ENCODE results near the gene RPRML.

The RPRML gene

DNA sequence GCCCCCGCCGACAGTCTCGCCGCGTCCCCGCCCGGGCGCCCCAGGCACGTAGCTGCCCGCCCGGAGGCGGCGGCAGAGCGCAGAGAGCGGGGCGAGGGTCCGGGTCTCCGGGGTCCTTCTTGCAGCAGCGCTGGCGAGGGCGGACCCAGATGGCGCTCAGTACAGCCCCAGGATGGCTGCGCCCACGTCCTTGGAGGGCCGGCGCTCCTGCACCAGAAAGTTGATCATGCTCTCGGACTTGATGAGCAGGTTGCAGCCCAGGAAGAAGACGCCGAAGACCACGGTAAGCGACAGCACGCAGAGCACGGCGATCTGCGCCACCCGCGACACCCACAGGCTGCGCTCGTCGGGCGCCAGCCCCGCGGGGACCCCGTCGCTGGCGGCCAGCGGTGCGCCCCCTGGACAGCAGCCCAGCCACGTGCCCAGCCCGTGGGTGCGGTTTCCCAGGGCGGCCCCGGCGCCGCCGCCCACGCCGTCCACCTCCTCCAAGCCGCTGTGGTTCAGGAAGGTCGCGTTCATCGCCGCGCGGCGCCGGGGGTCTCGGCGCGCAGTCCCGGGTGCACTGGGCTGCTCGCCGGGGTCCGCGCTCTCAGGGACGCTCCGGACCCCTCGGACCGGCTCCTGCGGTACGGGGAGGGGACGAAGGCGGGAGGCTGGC is 435 bp downstream of the RPRML start:
- TF ChIP-seq EZH2phosphoT487 (IDR thresholded peaks at IDR 0.05; ENCODE audit: low read length) (no peak), EZH2 (optimal IDR thresholded peaks at IDR 0.05; ENCODE audit: low read depth, low read length) (no peak)
- TF ChIP-seq, protein P1, sequence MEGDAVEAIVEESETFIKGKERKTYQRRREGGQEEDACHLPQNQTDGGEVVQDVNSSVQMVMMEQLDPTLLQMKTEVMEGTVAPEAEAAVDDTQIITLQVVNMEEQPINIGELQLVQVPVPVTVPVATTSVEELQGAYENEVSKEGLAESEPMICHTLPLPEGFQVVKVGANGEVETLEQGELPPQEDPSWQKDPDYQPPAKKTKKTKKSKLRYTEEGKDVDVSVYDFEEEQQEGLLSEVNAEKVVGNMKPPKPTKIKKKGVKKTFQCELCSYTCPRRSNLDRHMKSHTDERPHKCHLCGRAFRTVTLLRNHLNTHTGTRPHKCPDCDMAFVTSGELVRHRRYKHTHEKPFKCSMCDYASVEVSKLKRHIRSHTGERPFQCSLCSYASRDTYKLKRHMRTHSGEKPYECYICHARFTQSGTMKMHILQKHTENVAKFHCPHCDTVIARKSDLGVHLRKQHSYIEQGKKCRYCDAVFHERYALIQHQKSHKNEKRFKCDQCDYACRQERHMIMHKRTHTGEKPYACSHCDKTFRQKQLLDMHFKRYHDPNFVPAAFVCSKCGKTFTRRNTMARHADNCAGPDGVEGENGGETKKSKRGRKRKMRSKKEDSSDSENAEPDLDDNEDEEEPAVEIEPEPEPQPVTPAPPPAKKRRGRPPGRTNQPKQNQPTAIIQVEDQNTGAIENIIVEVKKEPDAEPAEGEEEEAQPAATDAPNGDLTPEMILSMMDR (IDR thresholded peaks at IDR 0.05; ENCODE audit: low read length): no peak
- no peaks in the 10 kb centered on the region for H3K9me3 ChIP-seq (replicated peaks; ENCODE audit: insufficient read depth, low read length)
- H3K9ac ChIP-seq (ENCODE audit: low read length): no peak overlapping the region
- peak overlapping the region; percentile 39; the same call in 1 of the 2 replicates for H2AFZ ChIP-seq (ENCODE audit: low read length)
- peak overlapping the region; percentile 60 for H3K4me3 ChIP-seq (ENCODE audit: low read length)
- DNase-seq: no peak
- no peaks in the 10 kb centered on the region for H3K79me2 ChIP-seq (ENCODE audit: low read length)
- H3K27ac ChIP-seq (ENCODE audit: low read length): no peak overlapping the region
- no peaks in the 10 kb centered on the region for H4K20me1 ChIP-seq (ENCODE audit: insufficient read depth, low read length)
- no peaks in the 10 kb centered on the region for H3K4me1 ChIP-seq (ENCODE audit: low read length)
- H3K27me3 ChIP-seq (replicated peaks; ENCODE audit: insufficient read depth, low read length): peaks cover 17% of the 10 kb centered on the region
- no peaks in the 10 kb centered on the region for H3K9me2 ChIP-seq (replicated peaks; ENCODE audit: insufficient read depth, low read length)
- no peaks in the 10 kb centered on the region for H3K36me3 ChIP-seq (replicated peaks; ENCODE audit: insufficient read depth, low read length)
- H3K4me2 ChIP-seq (ENCODE audit: low read depth, low read length): peak overlapping the region; percentile 89
- no peaks in the 10 kb centered on the region for H3F3A ChIP-seq (ENCODE audit: insufficient read depth, low read length)

DNA sequence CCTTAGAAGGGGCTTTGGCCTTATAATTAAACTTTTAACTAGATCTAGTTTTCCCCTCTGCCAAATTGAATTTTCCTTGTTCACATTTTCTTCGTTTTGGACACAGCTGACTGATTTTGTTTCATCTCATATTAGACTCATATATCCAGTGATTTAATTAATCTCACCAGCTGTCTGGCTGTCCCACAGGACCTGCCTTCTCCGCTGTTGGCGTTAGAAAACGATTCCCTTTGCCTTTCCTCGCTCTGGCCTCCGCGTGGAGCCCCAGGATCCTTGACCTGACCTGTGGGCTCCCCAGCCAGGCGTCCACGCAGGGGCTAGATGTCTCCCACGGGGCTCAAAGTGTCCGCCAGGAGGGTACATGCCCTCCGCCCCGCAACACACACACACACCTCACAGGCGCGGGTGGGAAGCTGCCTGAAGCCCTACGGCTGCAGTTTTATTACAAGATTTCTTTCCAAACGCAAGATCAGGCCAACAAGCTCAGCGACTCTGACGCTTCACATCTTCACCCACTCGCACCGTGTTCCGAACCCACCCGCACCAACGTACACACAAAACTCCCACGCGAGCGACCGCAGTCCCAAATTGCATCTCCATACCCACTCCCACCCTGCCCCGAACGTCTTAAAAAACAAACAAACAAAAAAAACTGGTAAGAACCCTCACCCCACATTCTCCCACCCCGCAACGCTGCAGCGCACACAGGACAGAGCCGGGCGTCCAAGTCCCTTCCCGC is 1.1 kb downstream of the RPRML start:
- H3K27me3 ChIP-seq (replicated peaks; ENCODE audit: insufficient read depth, low read length): peaks cover 17% of the 10 kb centered on the region
- H3K36me3 ChIP-seq (replicated peaks; ENCODE audit: insufficient read depth, low read length): no peaks in the 10 kb centered on the region
- H3K4me3 ChIP-seq (ENCODE audit: low read length): no peak overlapping the region
- no peaks in the 10 kb centered on the region for H3F3A ChIP-seq (ENCODE audit: insufficient read depth, low read length)
- H4K20me1 ChIP-seq (ENCODE audit: insufficient read depth, low read length): no peaks in the 10 kb centered on the region
- TF ChIP-seq, protein P1 (IDR thresholded peaks at IDR 0.05; ENCODE audit: low read length): no peak
- H2AFZ ChIP-seq (ENCODE audit: low read length): no peak overlapping the region
- peak overlapping the region; percentile 89; the same call in 1 of the 2 replicates for H3K4me2 ChIP-seq (ENCODE audit: low read depth, low read length)
- no peaks in the 10 kb centered on the region for H3K9me2 ChIP-seq (replicated peaks; ENCODE audit: insufficient read depth, low read length)
- H3K9me3 ChIP-seq (replicated peaks; ENCODE audit: insufficient read depth, low read length): no peaks in the 10 kb centered on the region
- no peak for DNase-seq
- no peaks in the 10 kb centered on the region for H3K79me2 ChIP-seq (ENCODE audit: low read length)
- H3K9ac ChIP-seq (ENCODE audit: low read length): no peak overlapping the region
- no peaks in the 10 kb centered on the region for H3K4me1 ChIP-seq (ENCODE audit: low read length)
- no peak overlapping the region for H3K27ac ChIP-seq (ENCODE audit: low read length)

DNA sequence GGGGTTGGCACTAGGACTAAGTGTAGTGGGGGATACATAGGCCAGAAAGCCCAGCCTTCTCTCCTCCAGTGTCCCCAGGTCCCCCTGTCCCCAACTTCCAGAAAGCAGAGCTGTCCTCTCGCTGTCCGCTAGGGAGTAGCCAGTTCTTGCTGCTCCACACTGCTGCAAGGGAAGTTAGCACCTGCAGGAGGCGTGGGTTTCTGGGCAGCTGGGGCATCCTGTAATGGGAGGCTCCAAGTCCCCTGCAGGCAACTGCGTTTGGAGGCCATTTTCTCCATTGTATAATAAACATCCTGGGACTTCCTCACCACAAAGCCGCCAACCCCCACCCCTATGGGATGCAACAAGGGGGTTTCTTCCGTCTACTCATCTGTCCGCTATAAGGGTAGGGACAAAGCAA is 1.7 kb downstream of the RPRML start:
- H3F3A ChIP-seq (ENCODE audit: insufficient read depth, low read length): no peaks in the 10 kb centered on the region
- H3K79me2 ChIP-seq (ENCODE audit: low read length): no peaks in the 10 kb centered on the region
- H3K27ac ChIP-seq (ENCODE audit: low read length): no peak overlapping the region
- TF ChIP-seq, protein P1 (IDR thresholded peaks at IDR 0.05; ENCODE audit: low read length): no peak
- TF ChIP-seq EZH2 (optimal IDR thresholded peaks at IDR 0.05; ENCODE audit: low read depth, low read length): no peak
- TF ChIP-seq EZH2phosphoT487 (IDR thresholded peaks at IDR 0.05; ENCODE audit: low read length): no peak
- peaks cover 17% of the 10 kb centered on the region for H3K27me3 ChIP-seq (replicated peaks; ENCODE audit: insufficient read depth, low read length)
- no peak overlapping the region for H3K4me2 ChIP-seq (ENCODE audit: low read depth, low read length)
- no peaks in the 10 kb centered on the region for H3K9me3 ChIP-seq (replicated peaks; ENCODE audit: insufficient read depth, low read length)
- no peak overlapping the region for H3K4me3 ChIP-seq (ENCODE audit: low read length)
- no peaks in the 10 kb centered on the region for H3K9me2 ChIP-seq (replicated peaks; ENCODE audit: insufficient read depth, low read length)
- no peaks in the 10 kb centered on the region for H4K20me1 ChIP-seq (ENCODE audit: insufficient read depth, low read length)
- no peaks in the 10 kb centered on the region for H3K4me1 ChIP-seq (ENCODE audit: low read length)
- H3K36me3 ChIP-seq (replicated peaks; ENCODE audit: insufficient read depth, low read length): no peaks in the 10 kb centered on the region
- no peak overlapping the region for H3K9ac ChIP-seq (ENCODE audit: low read length)
- H2AFZ ChIP-seq (ENCODE audit: low read length): no peak overlapping the region
- no peak for DNase-seq
